HepG2 (cell line): Measurements from ENCODE around the gene ATP11C. TPM values are rescaled to one million over a fixed set of nuclear protein-coding genes. Genes with fewer than 3 reads are reported as not detected.

Experiments
- GABPB1 ChIP-seq: IDR thresholded peaks from 2 replicates; pipeline ENCODE4 v1.6.1; 2016; ENCODE audit warnings: mild to moderate bottlenecking, missing genetic modification reagents, moderate library complexity, missing compliant biosample characterization
- HES4 ChIP-seq: sonication (generic); formaldehyde crosslinking; IDR thresholded peaks from 2 replicates; pipeline ENCODE4 v1.9.0; 2021; ENCODE audit warnings: mild to moderate bottlenecking, missing genetic modification reagents, borderline replicate concordance
- KMT2A ChIP-seq: sonication (generic); formaldehyde crosslinking; IDR thresholded peaks from 2 replicates; pipeline ENCODE4 v1.4.0; 2020; ENCODE audit warnings: missing genetic modification reagents
- POLR2G ChIP-seq: fragments of 200-400 bp; formaldehyde crosslinking; IDR thresholded peaks from 2 replicates; pipeline ENCODE4 v1.6.1; 2018; ENCODE audit warnings: mild to moderate bottlenecking, low read depth, low read length, moderate library complexity
- RBFOX2 ChIP-seq: fragments of 200-400 bp; formaldehyde crosslinking; IDR thresholded peaks from 2 replicates; pipeline ENCODE4 v1.6.1; 2017; ENCODE audit warnings: low read depth, mild to moderate bottlenecking, low read length
- YEATS4 ChIP-seq: sonication (generic); formaldehyde crosslinking; IDR thresholded peaks from 2 replicates; pipeline ENCODE4 v1.4.0; 2020; ENCODE audit warnings: missing genetic modification reagents, borderline replicate concordance
- ZNF235 ChIP-seq: sonication (generic); formaldehyde crosslinking; IDR thresholded peaks from 2 replicates; pipeline ENCODE4 v1.8.1; 2023; ENCODE audit warnings: mild to moderate bottlenecking, missing genetic modification reagents, borderline replicate concordance
- ZNF563 ChIP-seq: sonication (generic); formaldehyde crosslinking; IDR thresholded peaks from 2 replicates; pipeline ENCODE4 v1.8.0; 2022; ENCODE audit warnings: mild to moderate bottlenecking, moderate library complexity, missing genetic modification reagents
- polyA plus RNA-seq, 8 experiments: library from polyadenylated mRNA; depleted of rRNA in 3 of 8; stranded (reverse) in 7 of 8; unstranded in 1 of 8; fragments of >200 nt; fragmentation: Illumina TruSeq in 4 of 8; extraction: Trizol in 4 of 8; gene quantifications; 2 replicates each; pipeline versions ENCODE4 v1.2.1 to v1.2.3, GENCODE V29; 2011 to 2016; ENCODE audit warnings: low read depth in 4 of 8, missing spikeins in 1 of 8, mixed read lengths in 1 of 8; ENCODE audit not compliant: insufficient read depth in 1 of 8
- total RNA-seq, 5 experiments: library from RNA; depleted of rRNA; stranded (reverse); fragments of >200 nt; fragmentation: Illumina TruSeq; extraction: Trizol; gene quantifications; 2 replicates each; pipeline ENCODE4 v1.2.3, GENCODE V29; 2016; ENCODE audit warnings: low read depth in 1 of 5
- TF ChIP-seq, protein P1 (sequence below): sonication (generic); formaldehyde crosslinking; IDR thresholded peaks from 2 replicates; pipeline ENCODE4 v1.5.1; 2020; ENCODE audit warnings: mild to moderate bottlenecking, missing genetic modification reagents, borderline replicate concordance
- TF ChIP-seq, protein P2 (sequence below): IDR thresholded peaks from 2 replicates; pipeline ENCODE4 v1.6.1; 2016; ENCODE audit warnings: low read depth
- TF ChIP-seq, protein P3 (sequence below), 2 experiments: sonication (generic) in 1 of 2; formaldehyde crosslinking in 1 of 2; IDR thresholded peaks; 2 replicates each; pipeline versions ENCODE4 v1.4.0 to v1.6.1; 2018 to 2020; ENCODE audit warnings: missing genetic modification reagents in 2 of 2, borderline replicate concordance in 1 of 2, low read depth in 1 of 2, mild to moderate bottlenecking in 1 of 2, missing biosample characterization in 1 of 2
- TF ChIP-seq, protein P4 (sequence below): sonication (generic); formaldehyde crosslinking; IDR thresholded peaks from 2 replicates; pipeline ENCODE4 v1.4.0; 2020; ENCODE audit warnings: mild to moderate bottlenecking, missing genetic modification reagents

The ATP11C gene
- total and polyA plus RNA-seq, 2 of the 13 experiments (the other 11 are each of a cell fraction or from before 2014, with no cell fraction given) = 8.5 to 16.9 TPM

DNA sequence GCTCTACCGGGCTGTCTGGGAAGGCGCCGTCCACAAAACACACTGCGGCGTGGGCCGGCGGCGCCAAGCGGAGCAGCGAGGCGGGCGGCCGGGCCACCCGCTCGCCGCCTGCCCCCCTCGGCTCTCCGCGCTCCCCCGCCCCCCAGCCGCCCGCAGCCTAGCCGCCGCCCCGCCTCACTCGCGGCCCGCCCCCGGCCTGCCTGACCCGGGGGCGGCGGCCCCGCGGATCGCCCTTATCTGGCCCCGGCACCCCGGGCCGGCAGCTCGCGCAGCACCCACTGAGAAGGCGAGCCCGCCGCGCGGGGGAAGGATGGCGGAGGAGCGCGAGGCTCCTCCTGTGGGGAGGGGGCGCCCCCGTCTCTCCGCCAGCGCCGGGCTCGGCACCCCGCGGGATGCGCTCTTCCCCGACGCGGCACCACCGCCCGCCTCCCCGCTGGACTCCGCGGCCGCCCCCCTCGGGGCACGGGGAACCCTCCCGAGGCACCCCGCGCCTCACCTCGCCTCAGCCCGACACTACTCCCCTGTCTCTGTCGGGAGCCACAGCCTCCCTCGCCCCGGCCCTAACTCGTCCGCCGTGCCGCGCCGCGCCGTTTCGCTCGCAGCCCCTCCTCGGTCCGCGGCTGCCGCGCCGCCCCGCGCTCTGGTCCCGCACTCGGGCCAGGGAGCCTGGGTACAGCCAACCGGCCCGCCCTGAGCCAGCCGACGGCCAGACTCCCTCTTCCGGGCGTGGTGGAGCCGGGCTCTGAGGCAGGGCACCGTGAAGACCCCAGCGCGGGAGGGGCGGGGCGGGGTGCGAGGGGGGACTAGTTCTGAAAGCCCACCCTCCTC lies 566 bp downstream of the ATP11C start (continued):
- TF ChIP-seq, protein P1, sequence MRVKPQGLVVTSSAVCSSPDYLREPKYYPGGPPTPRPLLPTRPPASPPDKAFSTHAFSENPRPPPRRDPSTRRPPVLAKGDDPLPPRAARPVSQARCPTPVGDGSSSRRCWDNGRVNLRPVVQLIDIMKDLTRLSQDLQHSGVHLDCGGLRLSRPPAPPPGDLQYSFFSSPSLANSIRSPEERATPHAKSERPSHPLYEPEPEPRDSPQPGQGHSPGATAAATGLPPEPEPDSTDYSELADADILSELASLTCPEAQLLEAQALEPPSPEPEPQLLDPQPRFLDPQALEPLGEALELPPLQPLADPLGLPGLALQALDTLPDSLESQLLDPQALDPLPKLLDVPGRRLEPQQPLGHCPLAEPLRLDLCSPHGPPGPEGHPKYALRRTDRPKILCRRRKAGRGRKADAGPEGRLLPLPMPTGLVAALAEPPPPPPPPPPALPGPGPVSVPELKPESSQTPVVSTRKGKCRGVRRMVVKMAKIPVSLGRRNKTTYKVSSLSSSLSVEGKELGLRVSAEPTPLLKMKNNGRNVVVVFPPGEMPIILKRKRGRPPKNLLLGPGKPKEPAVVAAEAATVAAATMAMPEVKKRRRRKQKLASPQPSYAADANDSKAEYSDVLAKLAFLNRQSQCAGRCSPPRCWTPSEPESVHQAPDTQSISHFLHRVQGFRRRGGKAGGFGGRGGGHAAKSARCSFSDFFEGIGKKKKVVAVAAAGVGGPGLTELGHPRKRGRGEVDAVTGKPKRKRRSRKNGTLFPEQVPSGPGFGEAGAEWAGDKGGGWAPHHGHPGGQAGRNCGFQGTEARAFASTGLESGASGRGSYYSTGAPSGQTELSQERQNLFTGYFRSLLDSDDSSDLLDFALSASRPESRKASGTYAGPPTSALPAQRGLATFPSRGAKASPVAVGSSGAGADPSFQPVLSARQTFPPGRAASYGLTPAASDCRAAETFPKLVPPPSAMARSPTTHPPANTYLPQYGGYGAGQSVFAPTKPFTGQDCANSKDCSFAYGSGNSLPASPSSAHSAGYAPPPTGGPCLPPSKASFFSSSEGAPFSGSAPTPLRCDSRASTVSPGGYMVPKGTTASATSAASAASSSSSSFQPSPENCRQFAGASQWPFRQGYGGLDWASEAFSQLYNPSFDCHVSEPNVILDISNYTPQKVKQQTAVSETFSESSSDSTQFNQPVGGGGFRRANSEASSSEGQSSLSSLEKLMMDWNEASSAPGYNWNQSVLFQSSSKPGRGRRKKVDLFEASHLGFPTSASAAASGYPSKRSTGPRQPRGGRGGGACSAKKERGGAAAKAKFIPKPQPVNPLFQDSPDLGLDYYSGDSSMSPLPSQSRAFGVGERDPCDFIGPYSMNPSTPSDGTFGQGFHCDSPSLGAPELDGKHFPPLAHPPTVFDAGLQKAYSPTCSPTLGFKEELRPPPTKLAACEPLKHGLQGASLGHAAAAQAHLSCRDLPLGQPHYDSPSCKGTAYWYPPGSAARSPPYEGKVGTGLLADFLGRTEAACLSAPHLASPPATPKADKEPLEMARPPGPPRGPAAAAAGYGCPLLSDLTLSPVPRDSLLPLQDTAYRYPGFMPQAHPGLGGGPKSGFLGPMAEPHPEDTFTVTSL (CRISPR knock-in tag) = no peak
- TF ChIP-seq YEATS4 (peak; percentile 6; the same call in 1 of the 2 replicates), ZNF563 (0 out of 2 replicates have a peak, but pooled peaks have one; percentile 24), KMT2A (peak; percentile 18; the same call in 1 of the 2 replicates), HES4 (CRISPR knock-in tag) (0 out of 2 replicates have a peak, but pooled peaks have one; percentile 38), ZNF235 (CRISPR knock-in tag) (no peak), RBFOX2 (peak; percentile 58; the same call in 1 of the 2 replicates), GABPB1 (CRISPR knock-in tag) (peak; percentile 54; the same call in 1 of the 2 replicates), POLR2G (no peak)
- TF ChIP-seq, protein P2, sequence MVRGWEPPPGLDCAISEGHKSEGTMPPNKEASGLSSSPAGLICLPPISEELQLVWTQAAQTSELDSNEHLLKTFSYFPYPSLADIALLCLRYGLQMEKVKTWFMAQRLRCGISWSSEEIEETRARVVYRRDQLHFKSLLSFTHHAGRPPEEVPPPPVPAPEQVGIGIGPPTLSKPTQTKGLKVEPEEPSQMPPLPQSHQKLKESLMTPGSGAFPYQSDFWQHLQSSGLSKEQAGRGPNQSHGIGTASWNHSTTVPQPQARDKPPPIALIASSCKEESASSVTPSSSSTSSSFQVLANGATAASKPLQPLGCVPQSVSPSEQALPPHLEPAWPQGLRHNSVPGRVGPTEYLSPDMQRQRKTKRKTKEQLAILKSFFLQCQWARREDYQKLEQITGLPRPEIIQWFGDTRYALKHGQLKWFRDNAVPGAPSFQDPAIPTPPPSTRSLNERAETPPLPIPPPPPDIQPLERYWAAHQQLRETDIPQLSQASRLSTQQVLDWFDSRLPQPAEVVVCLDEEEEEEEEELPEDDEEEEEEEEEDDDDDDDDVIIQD (CRISPR knock-in tag) = no peak
- TF ChIP-seq, protein P3, sequence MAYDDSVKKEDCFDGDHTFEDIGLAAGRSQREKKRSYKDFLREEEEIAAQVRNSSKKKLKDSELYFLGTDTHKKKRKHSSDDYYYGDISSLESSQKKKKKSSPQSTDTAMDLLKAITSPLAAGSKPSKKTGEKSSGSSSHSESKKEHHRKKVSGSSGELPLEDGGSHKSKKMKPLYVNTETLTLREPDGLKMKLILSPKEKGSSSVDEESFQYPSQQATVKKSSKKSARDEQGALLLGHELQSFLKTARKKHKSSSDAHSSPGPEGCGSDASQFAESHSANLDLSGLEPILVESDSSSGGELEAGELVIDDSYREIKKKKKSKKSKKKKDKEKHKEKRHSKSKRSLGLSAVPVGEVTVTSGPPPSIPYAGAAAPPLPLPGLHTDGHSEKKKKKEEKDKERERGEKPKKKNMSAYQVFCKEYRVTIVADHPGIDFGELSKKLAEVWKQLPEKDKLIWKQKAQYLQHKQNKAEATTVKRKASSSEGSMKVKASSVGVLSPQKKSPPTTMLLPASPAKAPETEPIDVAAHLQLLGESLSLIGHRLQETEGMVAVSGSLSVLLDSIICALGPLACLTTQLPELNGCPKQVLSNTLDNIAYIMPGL (CRISPR knock-in tag; IDR thresholded peaks at IDR 0.05; ENCODE audit: borderline replicate concordance in 1 of 2, low read depth in 1 of 2) = peak in 1 of 2 experiments; percentile 41; a peak in 1 of 4 replicates
- TF ChIP-seq, protein P4, sequence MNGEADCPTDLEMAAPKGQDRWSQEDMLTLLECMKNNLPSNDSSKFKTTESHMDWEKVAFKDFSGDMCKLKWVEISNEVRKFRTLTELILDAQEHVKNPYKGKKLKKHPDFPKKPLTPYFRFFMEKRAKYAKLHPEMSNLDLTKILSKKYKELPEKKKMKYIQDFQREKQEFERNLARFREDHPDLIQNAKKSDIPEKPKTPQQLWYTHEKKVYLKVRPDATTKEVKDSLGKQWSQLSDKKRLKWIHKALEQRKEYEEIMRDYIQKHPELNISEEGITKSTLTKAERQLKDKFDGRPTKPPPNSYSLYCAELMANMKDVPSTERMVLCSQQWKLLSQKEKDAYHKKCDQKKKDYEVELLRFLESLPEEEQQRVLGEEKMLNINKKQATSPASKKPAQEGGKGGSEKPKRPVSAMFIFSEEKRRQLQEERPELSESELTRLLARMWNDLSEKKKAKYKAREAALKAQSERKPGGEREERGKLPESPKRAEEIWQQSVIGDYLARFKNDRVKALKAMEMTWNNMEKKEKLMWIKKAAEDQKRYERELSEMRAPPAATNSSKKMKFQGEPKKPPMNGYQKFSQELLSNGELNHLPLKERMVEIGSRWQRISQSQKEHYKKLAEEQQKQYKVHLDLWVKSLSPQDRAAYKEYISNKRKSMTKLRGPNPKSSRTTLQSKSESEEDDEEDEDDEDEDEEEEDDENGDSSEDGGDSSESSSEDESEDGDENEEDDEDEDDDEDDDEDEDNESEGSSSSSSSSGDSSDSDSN = peak; percentile 68; the same call in 1 of the 2 replicates
